Measurements from ENCODE around the gene MTF1.
A peak's percentile ranks its signal among the peaks of the same experiment; 100 is the strongest.

MTF1 gene

DNA sequence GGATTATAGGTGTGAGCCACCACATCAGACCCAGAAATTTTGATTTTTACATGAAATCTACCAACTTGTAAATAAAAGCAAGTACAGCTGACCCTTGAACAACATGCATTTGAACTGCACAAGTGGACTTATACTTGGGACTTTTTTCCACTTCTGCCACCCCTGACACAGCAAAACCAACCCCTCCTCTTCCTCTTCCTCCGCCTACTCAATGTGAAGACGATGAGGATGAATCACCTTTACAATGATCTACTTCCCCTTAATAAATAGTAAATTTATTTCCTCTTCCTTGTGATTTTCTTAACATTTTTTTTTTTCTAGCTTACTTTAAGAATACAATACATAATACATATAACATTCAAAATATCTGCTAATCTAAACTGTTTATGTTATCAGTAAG lies 33.9 kb downstream of the MTF1 start:
- no peak for DNase-seq

GRCh38 chr1:37824001-37824400 lies 35.4 kb downstream of the MTF1 start:
- DNase-seq, result no peak

DNA sequence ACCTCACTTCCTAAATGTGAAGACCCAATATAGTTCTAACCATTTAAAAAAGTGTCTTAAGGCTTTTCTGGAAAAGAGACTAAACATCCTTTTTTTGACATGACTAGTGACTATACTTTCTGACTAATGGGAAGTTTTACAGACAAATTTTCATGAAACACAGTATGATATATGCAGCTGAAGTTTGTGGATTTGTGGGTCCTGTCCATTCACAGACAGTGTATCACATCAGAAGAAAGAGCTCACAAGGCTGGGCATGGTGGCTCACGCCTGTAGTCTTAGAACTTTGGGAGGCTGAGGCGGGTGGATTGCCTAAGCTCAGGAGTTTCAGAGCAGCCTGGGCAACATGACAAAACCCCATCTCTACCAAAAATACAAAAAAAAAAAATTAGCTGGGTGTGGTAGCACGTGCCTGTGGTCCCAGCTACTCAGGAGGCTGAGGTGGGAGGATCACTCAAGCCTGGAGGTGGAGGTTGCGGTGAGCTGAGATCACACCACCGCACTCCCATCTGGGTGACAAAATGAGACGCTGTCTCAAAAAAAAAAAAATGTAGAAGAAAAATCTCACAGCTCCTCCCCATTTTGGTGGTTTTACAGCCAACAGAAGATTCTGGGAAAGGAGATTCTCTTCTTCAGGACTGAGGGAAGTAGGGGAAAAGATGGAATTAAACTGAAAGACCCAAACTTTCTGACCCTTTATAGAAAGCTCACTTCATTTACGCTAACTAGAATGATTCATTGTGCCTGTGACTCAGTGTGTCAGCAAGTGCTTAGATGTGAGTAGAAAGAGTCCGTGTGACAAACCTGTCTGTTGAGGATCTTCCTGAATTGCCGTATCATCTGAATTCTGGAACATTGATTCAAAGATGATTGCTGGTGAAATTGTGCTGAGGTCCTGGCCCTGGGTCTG lies 36.2 kb downstream of the MTF1 start:
- DNase-seq, result no peak

GRCh38 chr1:37821481-37821880 lies 37.9 kb downstream of the MTF1 start:
- no peak for DNase-seq

DNA sequence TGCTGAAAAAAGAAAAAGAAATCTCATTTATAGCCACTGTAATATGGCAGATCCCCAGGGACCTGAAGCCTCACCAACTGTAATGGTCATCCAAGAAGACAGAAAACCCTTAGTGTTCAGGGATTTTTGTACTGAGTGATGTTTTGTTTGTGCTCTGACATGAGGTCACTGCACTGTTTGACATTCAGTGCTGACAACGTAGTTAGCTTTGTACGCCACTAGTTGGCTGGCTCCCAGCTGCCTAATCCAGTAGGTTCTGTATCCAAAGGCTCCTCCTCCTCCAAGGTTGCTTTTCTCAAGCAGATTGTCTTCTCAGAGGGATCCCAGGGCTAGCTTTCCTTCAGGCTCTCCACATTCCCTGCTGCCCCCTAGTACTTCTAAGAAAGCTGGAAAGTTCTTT lies 41.9 kb downstream of the MTF1 start:
- DNase-seq, result peak; percentile 22

DNA sequence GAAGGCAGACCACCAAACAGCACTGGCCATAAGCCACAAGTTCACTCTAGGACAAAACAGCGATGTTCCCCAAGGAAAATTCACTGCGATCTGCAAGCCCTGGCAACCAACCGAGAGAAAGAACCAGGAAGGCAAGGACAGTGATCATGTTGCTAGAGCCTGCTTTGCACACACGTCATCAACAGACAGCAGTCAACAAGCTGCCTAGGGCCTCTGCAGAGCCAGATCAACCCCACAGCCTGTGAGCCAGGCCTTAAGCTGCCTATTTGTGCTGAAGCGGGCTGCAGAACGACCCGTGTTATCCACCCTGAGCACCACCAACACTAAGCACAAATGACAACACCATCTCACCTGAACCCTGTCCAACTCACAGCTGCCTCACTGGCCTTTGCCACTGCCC lies 45.1 kb downstream of the MTF1 start:
- no peak for DNase-seq

DNA sequence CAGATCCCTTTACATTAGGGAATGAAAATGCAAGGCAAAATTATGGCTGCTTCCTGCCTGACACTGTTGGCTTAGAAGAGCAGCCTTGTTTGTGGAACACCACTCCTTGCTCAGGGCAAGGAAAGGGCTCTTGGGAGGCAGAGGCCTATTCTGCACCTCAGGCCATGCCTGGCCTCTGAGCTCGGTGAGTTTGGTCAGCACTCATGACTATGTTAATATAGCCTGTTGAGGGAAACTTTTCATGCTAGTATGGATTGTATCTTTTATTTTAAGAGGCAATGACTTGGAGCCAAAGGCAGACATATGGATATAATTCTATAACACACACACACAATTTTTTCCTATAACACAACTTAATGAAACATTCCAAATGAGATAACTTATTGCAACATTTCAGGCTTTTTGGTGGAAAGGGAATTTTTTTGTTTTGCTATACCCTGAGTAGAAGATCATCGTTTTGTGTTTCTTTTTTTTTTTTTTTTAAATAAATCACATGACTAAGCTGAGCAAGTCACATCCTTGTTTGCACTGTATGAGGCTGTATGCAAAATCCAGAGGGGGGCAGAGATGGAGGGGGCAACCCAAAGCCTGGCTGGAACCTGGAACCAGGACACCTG lies 45.8 kb downstream of the MTF1 start:
- DNase-seq, result no peak

DNA sequence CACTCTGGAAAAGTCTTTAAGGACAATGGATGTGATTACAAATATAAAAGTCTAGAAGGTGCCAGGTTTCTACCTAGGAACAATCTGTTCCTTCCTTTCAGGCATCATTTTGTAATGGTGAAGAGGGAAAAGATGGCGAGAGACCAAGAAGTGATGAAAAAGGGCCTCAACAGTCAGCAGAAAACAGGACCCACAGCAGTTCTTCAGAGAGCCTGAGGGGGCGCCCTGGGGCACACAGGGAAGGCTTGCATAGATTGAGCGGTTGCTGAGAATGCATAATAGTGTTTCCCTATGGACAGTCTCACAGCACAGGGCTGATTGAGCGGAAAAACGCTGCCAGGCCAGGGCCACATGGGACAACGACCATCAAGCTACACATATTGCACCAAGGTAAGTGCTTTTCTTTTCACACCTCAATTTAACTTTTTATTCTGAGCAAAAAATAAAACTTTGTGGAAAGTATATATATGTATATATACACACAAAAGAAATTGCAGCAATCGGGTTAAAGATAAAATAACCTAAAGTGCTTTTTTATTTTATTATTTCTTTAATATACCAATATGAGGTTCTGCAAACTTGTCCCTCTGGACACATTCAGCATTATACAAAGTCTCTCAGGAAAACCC lies 48.3 kb downstream of the MTF1 start:
- DNase-seq, result peak; percentile 90

- no peak for DNase-seq
Measured at GRCh38 chr1:37809942-37810341, 49.5 kb downstream of the MTF1 start.

GRCh38 chr1:37808369-37809319 lies 50.7 kb downstream of the MTF1 start:
- DNase-seq, result peak; percentile 77

DNA sequence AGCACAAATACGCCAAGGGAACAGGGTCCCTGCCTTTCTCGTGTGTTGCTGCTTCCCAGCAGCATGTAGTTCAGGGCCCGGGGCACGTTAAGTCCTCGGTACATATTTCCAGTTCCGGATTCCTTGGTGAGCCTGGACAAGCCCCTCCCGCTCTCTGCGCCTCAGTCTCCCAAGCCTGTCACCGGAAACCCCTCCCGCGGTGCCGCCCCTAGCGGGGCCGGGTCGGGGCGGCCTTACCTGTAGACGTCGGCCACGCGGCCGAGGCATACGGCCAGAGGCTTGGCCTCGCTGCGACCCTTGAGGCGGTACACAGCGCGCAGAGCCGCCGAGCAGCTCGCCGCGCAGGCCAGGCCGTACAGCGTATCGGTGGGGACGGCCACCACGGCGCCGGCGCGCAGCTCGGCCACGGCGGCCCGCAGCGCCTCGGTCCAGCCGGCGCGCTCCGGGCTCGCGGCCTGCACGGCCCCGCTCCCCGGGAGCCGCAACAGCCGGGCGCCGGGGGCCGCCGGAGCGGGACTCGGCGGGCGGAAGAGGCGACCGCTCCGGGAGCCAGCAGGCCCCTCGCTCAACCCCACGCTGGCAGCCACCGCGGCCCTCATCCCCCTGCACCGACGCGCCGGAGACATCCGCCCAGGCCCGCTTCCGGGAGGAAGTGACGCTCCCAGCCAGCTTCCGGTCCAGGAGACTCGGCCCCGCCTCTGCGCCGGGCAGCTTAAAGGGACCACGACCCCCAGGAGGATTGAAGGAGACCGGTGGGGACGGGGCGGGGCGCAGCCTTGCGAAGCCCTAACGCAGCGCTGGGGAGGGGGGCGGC lies 51.6 kb downstream of the MTF1 start, which contains the start of the genes C1orf122 and YRDC:
Gene C1orf122, plus strand, starts transcription at position 236 of the 814 bp plus-strand sequence. CDS start 615 bp downstream, outside the sequence.
Gene YRDC, minus strand, starts transcription at position 654 of the 814 bp plus-strand sequence. Its CDS starts 28 bp downstream, at position 626.
- peak; percentile 98 for DNase-seq

DNA sequence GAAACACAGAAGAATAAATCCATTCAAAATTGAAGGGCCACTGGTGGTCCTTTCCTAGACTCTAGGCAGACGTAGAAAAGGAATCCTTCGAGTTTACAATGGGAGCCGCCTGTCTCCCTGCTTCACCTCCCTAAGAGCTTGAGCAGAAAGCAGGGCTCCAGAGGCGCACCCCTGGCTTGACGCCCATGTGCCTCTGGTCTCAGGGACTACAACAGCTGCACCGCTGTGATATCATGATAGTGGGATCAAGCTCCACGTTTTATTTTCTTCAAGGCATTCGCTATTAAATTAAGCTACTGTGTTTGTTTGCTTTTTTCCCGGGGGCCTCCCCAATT lies 52.2 kb downstream of the MTF1 start:
- peak; percentile 74 for DNase-seq

GRCh38 chr1:37802439-37802838 lies 57.0 kb downstream of the MTF1 start:
- DNase-seq, result no peak

- no peak for DNase-seq
Measured at GRCh38 chr1:37797750-37798345, 61.5 kb downstream of the MTF1 start.

GRCh38 chr1:37795340-37796125 lies 63.9 kb downstream of the MTF1 start:
- peak; percentile 89 for DNase-seq

DNA sequence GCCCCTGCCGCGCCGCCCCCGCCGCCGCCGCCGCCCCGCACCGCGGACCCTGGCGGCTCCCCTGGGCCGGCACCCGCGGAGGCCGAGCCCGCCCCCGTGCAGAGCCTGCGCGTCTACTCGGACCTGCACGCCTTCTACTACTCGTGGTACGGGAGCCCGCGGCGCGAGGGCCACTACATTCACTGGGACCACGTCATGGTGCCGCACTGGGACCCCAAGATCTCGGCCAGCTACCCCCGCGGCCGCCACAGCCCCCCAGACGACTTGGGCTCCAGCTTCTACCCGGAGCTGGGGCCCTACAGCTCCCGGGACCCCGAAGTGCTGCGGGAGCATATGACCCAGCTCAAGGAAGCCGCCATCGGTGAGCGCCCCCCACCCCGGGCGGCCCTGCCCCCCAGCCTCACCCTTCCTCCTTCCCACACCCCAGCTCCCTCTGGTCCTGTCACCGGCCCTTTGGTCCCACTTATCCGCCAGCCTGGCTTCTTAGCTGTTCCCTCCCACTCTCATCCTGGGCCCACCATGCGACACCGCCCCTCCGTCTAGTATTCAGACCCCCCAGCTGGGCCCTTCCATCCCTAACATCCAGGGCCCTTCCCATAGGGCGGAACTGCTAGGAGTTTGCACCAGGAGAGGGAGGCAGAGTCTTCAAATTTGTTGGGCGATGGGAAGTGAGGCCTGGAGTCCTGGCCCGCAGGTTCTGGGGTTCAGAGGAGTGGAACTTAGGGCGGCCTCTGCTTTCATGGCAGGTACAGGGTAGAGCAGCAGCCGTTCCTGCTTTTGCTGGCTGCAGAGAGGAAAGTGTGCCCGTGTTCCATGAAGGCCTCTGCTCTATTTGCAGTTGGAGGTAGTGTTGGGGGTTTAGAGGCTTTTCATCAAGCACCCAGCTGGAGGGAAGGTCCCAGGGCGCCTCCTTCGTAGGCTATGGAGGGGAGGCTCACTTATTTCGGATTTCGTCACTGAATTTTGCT lies 64.7 kb downstream of the MTF1 start:
- no peak for DNase-seq

GRCh38 chr1:37793773-37794371 lies 65.5 kb downstream of the MTF1 start, which contains the start of gene MANEAL:
MANEAL (plus strand) TSS chr1:37793847; CDS start chr1:37794183, 336 bp downstream.
- peak; percentile 78 for DNase-seq

DNA sequence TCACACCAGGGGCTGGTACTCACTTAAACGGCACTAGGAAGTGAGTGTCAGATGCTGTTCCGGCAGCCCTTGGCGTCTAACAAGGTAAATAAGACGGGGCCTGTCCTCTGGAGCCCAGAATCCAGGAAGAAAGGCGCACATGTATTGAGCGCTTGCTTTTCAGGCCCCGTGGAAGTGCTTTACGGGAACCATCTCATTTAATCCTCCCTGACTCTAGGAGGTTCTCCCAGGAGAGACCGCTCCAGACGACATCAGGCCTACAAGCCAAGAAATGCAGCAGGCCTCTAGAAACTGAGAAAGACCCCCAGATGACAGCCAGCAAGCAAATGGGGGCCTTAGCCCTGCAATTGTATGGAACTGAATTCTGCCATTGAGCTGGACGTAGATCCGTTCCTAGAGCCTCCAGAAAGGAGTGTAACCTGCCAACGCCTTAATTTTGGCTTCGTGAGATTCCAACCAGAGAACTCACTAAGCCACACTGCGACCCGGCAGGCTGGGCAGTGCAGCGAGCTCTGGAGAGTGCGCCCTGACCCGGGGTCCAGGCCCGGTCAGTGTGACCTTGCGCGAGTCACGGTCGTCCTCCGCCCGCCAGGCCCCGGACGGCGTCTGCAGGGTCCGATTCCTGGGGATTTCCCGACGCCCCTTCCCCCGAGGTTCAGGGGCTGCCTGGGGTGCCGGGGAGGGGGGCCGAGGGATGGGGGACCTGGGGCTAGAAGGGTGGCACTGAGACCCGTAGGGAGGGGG lies 66.3 kb downstream of the MTF1 start:
- no peak for DNase-seq

Measured in hematopoietic multipotent progenitor cell treated with erythropoietin and hydrocortisone succinate and interleukin-3 and kit ligand, for 4 days (in vitro differentiated cells).